CD4-positive, alpha-beta T cell treated with Interleukin-17A for 1 hour (primary cell): Measurements from ENCODE around the gene RAB43.
"Not testable (repeated sequence)": the region's sequence is repeated elsewhere in the genome, so short reads cannot be mapped to it uniquely, and the experiment has no call there.

Experiments used
- DNase-seq: peaks from one replicate; pipeline ENCODE4 v3.0.0-alpha.2; 2020

RAB43 gene

DNA sequence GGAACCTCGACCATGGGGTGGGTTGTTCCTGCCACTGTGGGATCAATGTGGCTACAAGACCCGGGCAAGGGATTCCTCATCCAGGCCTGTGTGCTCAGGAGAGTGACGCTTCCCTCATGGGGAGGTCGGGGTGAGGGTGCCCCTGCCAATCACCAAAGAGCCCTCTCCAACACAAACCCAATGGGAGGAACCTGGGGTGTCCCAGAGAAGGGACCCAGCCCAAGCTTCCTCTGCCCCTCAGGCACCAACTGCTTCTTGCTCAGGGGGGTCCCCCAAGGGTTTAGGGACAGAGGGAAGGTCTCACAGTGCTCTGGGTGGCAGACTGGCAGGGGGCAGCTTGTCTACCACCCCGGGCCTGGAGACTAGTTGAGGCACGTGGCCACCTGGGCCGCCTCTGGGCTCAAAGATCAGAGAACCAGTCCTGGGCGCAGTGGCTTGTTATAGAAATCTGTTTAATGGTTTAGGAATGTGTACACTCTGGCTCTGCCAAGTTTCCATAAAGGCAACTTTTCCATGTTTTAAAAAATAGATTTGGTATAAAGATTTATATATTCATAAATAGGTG lies 34.4 kb downstream of the RAB43 start:
- no peak for DNase-seq

DNA sequence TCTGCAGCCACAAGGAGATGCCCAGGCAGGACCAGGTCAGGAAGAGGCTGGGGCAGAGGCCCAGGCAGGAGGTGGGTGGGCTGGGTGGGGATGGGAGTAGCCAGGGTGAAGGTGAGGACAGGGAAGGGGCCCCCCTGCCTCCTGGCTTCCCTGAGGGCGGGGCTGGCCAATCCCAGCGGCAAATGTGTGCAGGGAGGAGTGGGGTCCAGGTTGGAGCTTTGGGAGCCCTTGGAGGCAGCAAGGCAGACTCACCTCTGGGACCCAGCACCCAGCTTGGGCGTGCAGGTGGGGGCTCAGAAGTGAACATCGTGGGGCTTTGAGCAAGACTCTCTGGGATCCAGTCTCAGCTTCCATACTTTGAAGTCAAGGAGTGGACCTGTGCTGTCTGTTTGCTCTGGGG lies 35.8 kb downstream of the RAB43 start:
- DNase-seq: no peak

DNA sequence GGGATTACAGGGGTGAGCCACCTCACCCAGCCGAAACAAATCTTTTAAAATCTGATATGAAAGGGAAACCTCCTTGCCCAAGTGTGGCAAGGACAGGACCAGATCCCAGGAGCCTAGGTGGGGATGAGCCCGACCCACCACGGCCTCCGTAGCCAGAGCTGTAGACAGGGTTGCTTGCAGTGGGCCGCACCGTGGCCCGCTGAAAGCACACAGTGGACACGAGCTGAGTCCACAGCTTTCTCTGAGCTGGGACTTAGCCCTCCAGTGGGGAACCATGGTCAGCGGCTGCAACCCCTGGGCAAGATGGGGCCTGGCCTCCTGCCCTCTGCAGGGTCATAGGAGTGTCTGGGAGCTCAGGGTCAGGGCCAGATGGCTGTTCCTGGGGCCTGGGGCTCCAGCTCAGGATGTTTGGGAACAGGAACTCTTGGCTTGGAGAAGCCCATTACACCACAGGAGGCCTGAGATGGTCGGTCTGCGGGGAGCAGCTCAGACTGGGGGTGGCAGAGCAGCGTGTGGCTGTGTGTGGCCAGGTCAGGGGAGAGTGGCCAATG lies 36.4 kb downstream of the RAB43 start:
- DNase-seq: no peak

DNA sequence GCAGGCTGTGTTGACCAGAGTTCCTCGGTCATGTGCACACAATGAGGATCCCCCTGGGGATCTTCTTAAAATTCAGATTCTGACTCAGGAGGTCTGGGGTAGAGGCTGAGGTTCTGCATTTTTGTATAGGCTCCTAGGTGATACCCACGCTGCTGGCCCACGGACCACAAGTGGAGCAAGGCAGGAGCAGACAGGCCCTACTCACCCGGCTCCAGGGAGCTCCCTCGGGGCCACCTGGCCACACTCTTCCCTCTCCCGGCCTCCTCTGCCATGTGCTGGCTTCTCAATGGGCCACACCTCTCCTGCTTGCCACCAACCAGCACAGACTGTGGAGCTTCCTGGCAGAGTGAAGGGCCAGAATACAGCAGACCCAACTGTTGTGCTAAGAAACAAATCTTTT lies 37.1 kb downstream of the RAB43 start:
- DNase-seq: no peak

DNA sequence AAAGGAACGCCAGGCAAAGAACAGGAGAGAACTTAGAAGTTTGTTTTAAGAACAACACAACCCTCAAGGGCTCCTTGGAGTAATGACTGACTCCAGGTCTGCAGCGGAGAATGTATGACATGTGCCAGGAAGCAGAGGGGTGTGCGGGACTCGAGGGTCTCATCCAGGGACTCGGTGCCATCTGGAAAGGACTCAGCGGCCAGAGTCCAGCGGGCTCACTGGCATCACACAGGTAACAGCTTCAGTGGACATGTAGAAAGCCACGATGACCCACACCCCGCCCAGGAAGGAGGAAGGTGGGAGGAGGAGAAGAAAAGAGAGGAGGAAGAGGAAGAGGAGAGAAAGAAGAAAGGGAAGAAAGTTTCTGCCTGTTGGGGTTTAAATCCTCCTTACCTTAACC lies 39.6 kb downstream of the RAB43 start:
- DNase-seq: no peak

DNA sequence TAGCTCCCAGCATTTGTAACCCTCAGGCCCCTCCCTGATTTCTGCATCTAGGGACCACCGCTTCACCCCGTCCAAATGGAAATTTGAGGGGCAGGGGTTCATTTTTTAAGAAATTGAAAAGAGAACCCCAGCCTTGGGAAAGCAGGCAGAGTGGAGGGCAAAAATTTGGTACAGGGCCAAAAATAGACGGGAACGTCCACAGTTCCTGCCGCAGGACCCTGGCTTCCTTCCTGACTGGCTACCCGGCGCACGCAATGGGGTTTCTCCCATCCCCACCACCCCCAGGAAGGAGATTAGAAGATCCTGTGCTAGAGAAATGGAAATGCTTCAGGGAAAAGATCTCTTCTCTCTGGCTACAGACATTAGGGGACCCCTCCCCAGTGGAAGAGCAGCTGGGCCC lies 40.1 kb downstream of the RAB43 start:
- DNase-seq: no peak

DNA sequence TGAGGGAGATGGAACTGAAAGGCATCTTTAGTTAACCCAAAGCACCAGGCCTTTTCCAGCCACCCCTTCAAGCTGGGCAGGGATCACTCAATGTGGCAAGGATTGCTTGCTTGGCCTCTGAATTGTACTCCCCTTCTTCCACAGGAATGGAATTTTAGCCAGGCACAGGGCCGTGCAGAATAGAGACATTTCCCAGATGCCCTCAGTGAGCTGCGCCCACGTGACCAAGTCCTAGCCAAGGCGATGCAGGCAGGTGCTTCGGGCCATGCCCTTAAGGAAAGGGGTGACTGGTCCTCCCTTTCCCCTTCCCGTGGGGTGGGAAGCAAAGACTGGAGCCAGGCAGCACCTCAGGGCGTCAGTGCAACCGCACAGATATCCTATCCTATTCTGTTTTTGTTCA lies 43.1 kb downstream of the RAB43 start:
- no peak for DNase-seq

DNA sequence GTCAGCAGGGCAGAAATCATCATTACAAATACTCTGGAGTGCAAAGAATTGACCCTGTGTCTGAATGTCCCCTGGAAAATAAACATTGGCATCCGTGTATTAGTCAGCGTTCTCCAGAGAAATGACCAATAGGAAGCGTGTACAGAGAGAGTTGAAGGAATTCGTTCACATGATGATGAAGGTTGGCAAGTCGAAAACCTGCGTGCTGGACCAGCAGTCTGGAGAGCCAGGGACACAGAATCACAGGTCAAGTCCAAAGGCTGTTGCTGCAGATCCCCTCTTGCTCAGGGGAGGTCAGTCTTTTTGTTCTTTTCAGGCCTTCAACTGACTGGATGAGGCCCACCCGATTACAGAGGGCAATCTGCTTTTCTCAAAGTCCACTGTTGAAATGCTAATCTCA lies 44.4 kb downstream of the RAB43 start:
- DNase-seq: no peak

DNA sequence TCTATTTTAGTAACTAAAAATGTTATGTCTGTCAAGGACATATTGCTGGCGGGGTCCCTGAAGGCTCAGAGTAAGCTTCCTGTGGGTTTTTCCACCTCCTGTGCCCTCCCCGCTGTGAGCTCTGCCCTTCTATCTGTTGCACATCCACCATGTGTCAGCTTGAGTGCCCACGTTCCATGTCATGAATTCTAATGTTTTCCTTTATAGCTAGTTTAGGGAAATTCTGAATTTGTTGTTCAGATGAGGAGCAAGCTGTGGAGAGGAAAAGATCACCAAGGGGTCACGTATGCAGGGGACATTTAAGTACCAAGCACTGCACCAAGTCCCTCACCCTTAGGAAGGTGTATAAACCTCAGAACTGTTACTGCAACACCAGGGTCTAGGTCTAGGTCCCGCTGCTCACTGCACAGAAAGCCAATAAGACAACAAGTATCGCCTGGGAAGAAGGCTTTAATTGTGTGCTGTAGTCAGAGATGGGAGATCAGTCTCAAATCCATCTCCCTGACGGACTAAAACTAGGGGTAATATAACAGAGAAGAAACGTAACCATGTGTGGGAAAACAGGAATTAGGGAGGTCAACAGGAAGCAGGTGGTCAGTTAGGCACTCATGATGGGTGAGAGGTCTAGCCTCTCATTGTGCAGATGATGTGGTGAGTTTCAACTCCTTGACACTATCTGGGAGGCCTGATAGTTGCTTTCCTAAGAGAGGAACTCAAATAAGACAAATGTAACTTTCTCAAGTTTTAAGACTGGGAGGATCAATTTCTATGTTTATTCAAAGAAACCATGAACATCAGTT lies 51.3 kb downstream of the RAB43 start:
- DNase-seq: no peak

DNA sequence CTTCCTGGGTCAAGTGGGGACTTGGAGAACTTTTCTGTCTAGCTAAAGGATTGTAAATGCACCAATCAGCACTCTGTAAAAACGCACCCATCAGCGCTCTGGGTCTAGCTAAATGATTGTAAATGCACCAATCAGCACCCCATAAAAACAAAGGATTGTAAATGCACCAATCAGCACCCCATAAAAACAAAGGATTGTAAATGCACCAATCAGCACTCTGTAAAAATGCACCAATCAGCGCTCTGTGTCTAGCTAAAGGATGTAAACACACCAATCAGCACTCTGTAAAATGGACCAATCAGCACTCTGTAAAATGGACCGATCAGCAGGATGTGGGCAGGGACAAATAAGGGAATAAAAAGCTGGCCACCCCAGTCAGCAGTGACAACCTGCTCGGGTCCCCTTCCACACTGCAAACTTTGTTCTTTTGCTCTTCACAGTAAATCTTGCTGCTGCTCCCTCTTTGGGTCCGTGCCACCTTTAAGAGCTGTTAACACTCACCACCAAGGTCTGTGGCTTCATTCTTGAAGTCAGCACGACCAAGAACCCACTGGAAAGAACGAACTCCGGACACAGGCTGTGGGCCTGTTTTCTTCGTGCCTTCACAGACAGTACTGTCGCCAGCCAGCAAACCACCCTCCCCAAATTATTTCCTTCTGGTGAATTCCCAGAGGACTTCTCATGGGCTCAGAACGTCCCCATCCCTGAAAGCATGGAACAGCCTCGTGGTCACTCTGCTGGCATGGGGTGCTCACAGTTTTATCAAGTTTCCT lies 52.1 kb downstream of the RAB43 start:
- not testable (repeated sequence) for DNase-seq

DNA sequence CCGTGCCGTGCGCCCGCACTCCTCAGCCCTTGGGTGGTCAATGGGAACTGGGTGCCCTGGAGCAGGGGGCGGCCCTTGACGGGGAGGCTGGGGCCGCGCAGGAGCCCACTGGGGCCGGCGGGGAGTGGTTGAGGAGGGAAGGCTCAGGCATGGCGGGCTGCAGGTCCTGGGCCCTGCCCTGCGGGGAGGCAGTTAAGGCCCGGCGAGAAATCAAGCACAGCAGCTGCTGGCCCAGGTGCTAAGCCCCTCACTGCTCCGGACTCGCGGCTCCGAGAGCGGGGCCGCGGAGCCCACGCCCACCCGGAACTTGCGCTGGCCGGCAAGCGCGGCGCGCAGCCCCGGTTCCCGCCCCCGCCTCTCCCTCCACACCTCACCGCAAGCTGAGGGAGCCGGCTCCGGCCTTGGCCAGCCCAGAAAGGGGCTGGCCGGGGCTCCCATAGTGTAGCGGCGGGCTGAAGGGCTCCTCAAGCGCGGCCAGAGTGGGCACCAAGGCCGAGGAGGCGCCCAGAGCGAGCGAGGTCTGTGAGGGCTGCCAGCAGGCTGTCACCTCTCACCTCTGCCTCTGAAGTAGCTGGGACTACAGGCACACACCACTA lies 53.2 kb downstream of the RAB43 start:
- no peak for DNase-seq

DNA sequence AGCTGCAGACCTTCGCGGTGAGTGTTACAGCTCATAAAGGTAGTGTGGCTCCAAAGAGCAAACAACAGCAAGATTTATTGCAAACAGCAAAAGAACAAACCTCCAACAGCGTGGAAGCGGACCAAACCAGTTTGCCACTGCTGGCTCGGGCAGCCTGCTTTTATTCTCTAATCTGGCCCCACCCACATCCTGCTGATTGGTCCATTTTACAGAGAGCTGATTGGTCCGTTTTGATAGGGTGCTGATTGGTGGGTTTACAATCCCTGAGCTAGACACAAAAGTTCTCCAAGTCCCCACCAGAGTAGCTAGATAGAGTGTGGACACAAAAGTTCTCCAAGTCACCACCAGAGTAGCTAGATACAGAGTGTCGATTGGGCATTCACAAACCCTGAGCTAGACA lies 53.9 kb downstream of the RAB43 start:
- peak; percentile 46 for DNase-seq

DNA sequence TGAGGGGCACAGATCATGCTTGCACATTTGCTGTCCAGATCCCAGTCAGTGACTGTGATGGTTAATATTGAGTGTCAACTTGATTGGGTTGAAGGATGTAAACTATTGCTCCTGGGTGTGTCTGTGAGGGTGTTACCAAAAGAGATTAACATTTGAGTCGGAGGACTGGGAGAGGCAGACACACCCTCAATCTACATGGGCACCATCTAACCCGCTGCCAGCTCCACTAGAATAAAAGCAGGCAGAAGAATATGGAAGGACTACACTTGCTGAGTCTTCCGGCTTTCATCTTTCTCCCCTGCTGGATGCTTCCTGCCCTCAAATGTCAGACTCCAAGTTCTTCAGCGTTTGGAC lies 55.9 kb downstream of the RAB43 start:
- DNase-seq: no peak

DNA sequence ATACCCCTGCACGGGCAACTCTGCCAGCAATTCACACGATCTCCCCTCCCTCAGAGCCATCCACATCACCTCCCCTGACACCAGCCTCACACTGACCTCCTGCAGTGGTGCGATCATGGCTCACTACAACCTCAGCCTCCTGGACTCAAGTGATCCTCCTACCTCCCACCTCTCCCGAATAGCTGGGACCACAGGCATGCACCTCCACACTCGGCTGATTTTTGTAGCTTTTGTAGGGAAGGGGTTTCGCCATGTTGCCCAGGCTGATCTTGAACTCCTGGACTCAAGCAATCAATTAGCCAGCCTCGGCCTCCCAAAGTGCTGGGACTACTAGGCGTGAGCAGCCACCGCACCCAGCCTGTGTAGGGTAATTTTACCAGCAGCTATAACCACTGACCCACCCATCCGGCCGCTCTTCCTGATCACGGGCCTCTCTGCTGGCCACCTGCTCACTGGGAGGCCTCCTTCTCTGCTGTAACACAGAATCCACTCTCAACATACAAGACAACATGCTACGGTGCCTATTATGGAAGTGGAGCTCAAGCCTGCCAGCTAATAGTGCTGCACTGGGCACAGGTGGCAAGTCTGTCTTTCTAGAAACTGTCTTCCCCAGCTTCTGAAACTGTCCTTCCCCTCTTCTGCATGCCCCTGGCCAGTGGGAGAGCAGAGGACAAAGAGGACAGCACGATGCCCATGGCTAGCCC lies 56.4 kb downstream of the RAB43 start:
- DNase-seq: no peak

DNA sequence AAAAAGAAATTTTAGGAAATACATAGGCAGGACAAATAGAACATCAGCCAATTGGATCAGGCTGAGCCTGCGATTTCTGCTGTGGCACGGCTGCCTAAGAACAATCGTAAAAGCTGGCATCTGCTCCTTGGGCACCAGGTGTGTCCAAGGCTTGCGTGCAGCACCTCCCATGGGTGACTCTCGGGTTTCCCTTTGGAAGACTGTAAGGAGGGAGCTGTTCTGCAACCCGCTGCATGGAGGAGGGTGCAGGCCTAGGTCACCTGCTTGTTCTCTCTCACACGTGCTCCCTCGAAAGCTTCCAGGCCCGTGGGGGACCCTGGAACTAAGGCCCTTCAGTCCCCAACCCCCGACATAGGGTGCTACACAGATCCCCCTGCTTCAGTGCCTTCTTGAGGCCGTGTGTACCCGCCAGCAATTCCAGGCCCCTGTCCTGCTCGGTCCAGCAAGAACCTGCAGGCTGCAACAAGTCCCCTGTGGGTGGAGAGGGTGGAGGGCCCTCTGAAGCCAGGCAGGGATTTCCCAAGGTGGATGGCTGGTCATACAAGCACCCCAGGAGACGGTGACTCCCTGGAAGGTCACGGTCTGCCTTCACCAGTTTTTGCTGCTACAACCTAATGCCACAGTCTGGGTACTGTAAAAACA lies 57.6 kb downstream of the RAB43 start:
- DNase-seq: no peak

DNA sequence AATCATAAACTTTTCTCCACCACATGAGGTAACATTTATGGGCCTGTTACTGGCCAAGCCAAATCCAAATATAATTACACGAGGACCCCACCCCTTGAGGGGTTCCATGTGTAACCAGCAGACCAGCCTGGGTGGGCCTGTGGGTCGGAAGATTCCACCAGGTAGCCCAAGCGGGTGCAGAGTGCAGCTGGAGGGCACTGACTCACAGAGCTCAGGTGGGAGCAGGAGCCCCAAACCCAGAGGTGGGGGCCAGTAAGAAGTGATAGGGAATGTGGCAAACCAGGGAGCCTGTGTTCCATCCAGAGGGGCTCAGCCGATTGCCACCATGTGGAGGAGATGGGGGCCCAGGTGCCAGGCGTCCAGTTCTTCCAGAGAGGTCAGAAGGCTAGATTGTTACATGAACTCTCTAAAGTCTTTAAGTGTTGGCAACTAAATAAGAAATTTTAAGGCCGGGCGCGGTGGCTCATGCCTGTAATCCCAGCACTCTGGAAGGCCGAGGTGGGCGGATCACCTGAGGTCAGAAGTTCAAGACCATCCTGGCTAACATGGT lies 58.4 kb downstream of the RAB43 start:
- DNase-seq: no peak

DNA sequence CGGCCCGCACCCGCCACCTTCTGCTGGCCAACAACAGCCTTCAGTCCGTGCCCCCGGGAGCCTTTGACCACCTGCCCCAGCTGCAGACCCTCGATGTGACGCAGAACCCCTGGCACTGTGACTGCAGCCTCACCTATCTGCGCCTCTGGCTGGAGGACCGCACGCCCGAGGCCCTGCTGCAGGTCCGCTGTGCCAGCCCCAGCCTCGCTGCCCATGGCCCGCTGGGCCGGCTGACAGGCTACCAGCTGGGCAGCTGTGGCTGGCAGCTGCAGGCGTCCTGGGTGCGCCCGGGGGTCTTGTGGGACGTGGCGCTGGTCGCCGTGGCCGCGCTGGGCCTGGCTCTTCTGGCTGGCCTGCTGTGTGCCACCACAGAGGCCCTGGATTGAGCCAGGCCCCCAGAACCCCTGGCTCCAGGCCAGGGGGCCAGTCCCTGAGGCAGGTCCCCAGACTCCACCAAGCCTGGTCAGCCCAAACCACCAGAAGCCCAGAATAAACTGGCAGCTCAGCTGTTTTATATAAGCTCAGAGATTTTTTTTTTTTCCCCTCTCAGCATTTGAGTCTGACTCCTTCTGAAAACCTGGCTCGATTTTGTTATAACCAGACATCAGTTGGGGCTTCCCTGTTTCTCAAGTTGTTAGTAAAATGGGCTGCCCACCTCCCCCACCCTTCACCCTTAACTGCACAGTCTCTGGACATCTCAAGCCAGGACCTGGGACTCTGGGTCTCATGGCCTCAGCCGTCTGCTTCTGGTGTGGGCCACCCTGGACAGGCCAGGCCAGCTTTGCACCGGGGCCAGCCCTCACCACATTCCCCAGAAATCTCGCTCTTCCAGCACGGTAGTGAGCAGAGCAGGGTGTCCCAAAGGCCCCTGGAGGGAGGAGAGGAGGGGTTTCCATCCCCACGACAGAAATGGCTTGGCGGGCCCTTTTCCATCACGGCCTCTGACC lies 59.4 kb downstream of the RAB43 start:
- DNase-seq: no peak

DNA sequence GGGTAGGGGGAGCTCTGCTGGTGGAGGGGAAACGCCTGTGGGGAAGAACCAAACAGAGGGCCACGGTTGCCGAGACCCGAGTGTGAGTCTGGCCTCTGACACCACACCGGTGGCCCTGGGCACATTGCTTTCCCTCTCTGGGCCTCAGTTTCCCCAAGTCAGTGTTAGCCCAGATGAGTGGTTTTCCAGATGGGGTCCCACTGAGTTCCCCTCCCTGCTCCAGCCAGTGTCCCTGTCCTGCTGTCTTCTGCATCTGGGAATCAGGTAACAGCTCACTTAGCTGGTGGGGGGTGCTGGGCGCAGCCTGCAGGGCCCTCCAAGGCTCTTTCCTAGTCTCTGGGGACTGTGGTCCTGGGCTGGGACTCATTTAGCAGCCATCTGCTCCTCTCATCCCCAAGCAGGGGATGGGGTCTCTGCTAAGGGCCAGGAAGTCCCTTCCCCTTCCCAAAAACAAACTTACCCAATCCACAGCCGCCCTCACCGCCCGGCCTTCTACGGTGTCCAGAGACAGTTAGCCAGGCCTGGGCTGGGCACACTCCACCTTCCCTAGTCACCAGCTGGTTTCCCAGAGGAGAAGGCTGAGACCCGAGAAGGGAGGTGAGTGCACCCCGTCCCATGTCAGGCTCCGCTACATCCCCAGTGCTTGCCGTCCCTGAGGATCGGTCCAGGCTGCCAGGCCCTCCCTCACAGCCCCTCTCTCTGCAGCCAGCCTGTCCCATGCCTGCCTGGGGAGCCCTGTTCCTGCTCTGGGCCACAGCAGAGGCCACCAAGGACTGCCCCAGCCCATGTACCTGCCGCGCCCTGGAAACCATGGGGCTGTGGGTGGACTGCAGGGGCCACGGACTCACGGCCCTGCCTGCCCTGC lies 60.3 kb downstream of the RAB43 start:
- no peak for DNase-seq

DNA sequence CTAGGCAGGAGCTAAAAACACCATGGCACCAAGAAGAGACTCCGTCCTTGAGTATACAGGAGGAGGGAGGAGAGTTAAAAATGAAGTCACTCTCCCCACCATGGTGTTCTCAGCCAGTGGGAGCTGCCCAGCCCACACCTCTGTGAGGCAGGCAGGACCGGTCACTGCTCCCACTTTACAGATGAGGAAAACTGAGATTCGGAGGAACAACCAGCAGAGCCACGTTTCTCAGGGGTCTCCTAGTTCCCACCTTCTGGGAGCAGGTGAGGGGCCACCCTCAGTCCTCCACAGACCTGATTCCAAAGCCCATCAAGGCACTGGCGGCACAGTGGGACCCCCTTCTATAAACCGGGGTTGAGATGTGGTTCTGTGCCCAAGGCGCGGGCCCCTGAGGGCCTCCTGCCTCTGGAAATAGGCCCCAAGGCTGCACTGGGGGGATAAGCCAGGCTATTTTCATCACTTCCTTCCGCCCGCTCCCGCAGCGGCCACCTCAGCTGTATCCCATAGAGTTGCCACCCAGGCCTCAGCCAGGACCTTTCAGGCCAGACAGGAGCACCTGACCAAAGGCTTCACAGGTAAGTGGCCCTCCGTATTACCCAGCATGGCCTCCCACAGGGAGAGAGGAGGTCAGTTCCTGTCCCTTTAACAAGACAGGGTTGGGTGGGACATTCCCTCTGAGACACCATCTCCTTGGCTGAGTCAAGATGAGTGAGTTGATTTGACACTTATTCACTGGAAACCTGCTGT lies 61.2 kb downstream of the RAB43 start, which contains the start of gene GP9:
GP9 (plus strand) TSS at position 504 of the 747 bp plus-strand sequence. CDS start 961 bp downstream, outside the sequence.
- DNase-seq: no peak
